ENCODE results near the gene SPATA7.

Gene SPATA7

GRCh38 chr14:88420187-88420586, 34.7 kb downstream of the SPATA7 start:
- DNase-seq (ENCODE audit: low read depth) = no peak

- no peak for DNase-seq (ENCODE audit: low read depth)
Measured at GRCh38 chr14:88421286-88421685, 35.8 kb downstream of the SPATA7 start.

- DNase-seq (ENCODE audit: low read depth) = no peak
Measured at GRCh38 chr14:88422047-88422446, 36.6 kb downstream of the SPATA7 start.

- DNase-seq (ENCODE audit: low read depth) = no peak
Measured at GRCh38 chr14:88422919-88423650, 37.6 kb downstream of the SPATA7 start.

- DNase-seq (ENCODE audit: low read depth) = no peak
Measured at GRCh38 chr14:88424573-88424972, 39.1 kb downstream of the SPATA7 start.

- no peak for DNase-seq (ENCODE audit: low read depth)
Measured at GRCh38 chr14:88426271-88426670, 40.8 kb downstream of the SPATA7 start.

- no peak for DNase-seq (ENCODE audit: low read depth)
Measured at GRCh38 chr14:88430976-88431375, 45.5 kb downstream of the SPATA7 start.

- no peak for DNase-seq (ENCODE audit: low read depth)
Measured at GRCh38 chr14:88437658-88438057, 52.2 kb downstream of the SPATA7 start.

- DNase-seq (ENCODE audit: low read depth) = no peak
Measured at GRCh38 chr14:88439088-88439487, 53.6 kb downstream of the SPATA7 start.

GRCh38 chr14:88452231-88452630, 66.8 kb downstream of the SPATA7 start:
- DNase-seq (ENCODE audit: low read depth) = no peak

- no peak for DNase-seq (ENCODE audit: low read depth)
Measured at GRCh38 chr14:88454886-88455285, 69.4 kb downstream of the SPATA7 start.

GRCh38 chr14:88463318-88463717, 77.9 kb downstream of the SPATA7 start:
- DNase-seq (ENCODE audit: low read depth) = no peak

- DNase-seq (ENCODE audit: low read depth) = no peak
Measured at GRCh38 chr14:88468406-88468805, 82.9 kb downstream of the SPATA7 start.

GRCh38 chr14:88470542-88471440, 85.3 kb downstream of the SPATA7 start:
- DNase-seq (ENCODE audit: low read depth) = no peak

GRCh38 chr14:88473791-88474190, 88.3 kb downstream of the SPATA7 start:
- DNase-seq (ENCODE audit: low read depth) = no peak

- no peak for DNase-seq (ENCODE audit: low read depth)
Measured at GRCh38 chr14:88476214-88476774, 90.8 kb downstream of the SPATA7 start.

- no peak for DNase-seq (ENCODE audit: low read depth)
Measured at GRCh38 chr14:88476825-88477224, 91.4 kb downstream of the SPATA7 start.

GRCh38 chr14:88477513-88478250, 92.2 kb downstream of the SPATA7 start:
- DNase-seq (ENCODE audit: low read depth) = no peak

GRCh38 chr14:88478931-88479330, 93.5 kb downstream of the SPATA7 start:
- no peak for DNase-seq (ENCODE audit: low read depth)

GRCh38 chr14:88479574-88479987, 94.1 kb downstream of the SPATA7 start:
- DNase-seq (ENCODE audit: low read depth) = no peak

- DNase-seq (ENCODE audit: low read depth) = no peak
Measured at GRCh38 chr14:88481059-88481458, 95.6 kb downstream of the SPATA7 start.

- no peak for DNase-seq (ENCODE audit: low read depth)
Measured at GRCh38 chr14:88481794-88482193, 96.3 kb downstream of the SPATA7 start.
